HepG2 (cell line): ENCODE measurements around the gene COG1. TPM values are rescaled to one million over a fixed set of nuclear protein-coding genes. Genes with fewer than 3 reads are reported as not detected.

ENCODE experiments used
- ARID2 ChIP-seq: sonication (generic); formaldehyde crosslinking; IDR thresholded peaks from 2 replicates; pipeline ENCODE4 v1.8.1; 2022; ENCODE audit warnings: mild to moderate bottlenecking, missing genetic modification reagents, borderline replicate concordance
- BORCS8-MEF2B ChIP-seq: sonication (generic); formaldehyde crosslinking; IDR thresholded peaks from 2 replicates; pipeline ENCODE4 v1.8.0; 2022; ENCODE audit warnings: mild to moderate bottlenecking, missing genetic modification reagents
- CEBPZ ChIP-seq: IDR thresholded peaks from 2 replicates; pipeline ENCODE4 v1.6.1; 2012; ENCODE audit warnings: low read length, improper control_type of control experiment
- CHCHD3 ChIP-seq: sonication (generic); formaldehyde crosslinking; IDR thresholded peaks from 2 replicates; pipeline ENCODE4 v1.8.0; 2022; ENCODE audit warnings: mild to moderate bottlenecking, missing genetic modification reagents, moderate library complexity
- FOXM1 ChIP-seq: sonication (generic); formaldehyde crosslinking; IDR thresholded peaks from 2 replicates; pipeline ENCODE4 v1.5.0; 2020; ENCODE audit warnings: missing genetic modification reagents
- GTF3A ChIP-seq: sonication (generic); formaldehyde crosslinking; conservative IDR thresholded peaks from 2 replicates; pipeline ENCODE4 v1.4.0; 2020; ENCODE audit warnings: mild to moderate bottlenecking, missing genetic modification reagents
- HNRNPUL1 ChIP-seq: fragments of 200-400 bp; formaldehyde crosslinking; IDR thresholded peaks from 2 replicates; pipeline ENCODE4 v1.6.1; 2017; ENCODE audit warnings: low read depth, mild to moderate bottlenecking, low read length, moderate library complexity
- LBX2 ChIP-seq: sonication (generic); formaldehyde crosslinking; IDR thresholded peaks from 2 replicates; pipeline ENCODE4 v1.5.0; 2020; ENCODE audit warnings: missing genetic modification reagents, mild to moderate bottlenecking, borderline replicate concordance
- LCORL ChIP-seq, 2 experiments: fragments of 450-650 bp in 1 of 2; sonication (generic) in 1 of 2; formaldehyde crosslinking in 1 of 2; IDR thresholded peaks; 2 replicates each; pipeline versions ENCODE4 v1.5.0 to v1.6.1; 2017 to 2020; ENCODE audit warnings: antibody characterized with exemption in 1 of 2, missing genetic modification reagents in 1 of 2
- MED1 ChIP-seq: sonication (generic); formaldehyde crosslinking; IDR thresholded peaks from 2 replicates; pipeline ENCODE4 v1.4.0; 2020; ENCODE audit warnings: missing genetic modification reagents
- MTERF4 ChIP-seq: sonication (generic); formaldehyde crosslinking; IDR thresholded peaks from 2 replicates; pipeline ENCODE4 v1.8.0; 2023; ENCODE audit warnings: mild to moderate bottlenecking, missing genetic modification reagents
- PCBP1 ChIP-seq: fragments of 200-400 bp; formaldehyde crosslinking; IDR thresholded peaks from 2 replicates; pipeline ENCODE4 v1.6.1; 2017; ENCODE audit warnings: mild to moderate bottlenecking, low read depth, low read length, borderline replicate concordance
- PPARG ChIP-seq: conservative IDR thresholded peaks from 2 replicates; pipeline ENCODE4 v1.6.1; 2016; ENCODE audit warnings: missing biosample characterization, missing genetic modification reagents
- SRF ChIP-seq: IDR thresholded peaks from 2 replicates; pipeline ENCODE4 v1.6.1; 2011; ENCODE audit warnings: mild to moderate bottlenecking, low read depth, low read length, moderate library complexity
- THAP7 ChIP-seq: sonication (generic); formaldehyde crosslinking; IDR thresholded peaks from 2 replicates; pipeline ENCODE4 v1.8.1; 2023; ENCODE audit warnings: mild to moderate bottlenecking, missing genetic modification reagents
- ZMYM4 ChIP-seq: sonication (generic); formaldehyde crosslinking; IDR thresholded peaks from 2 replicates; pipeline ENCODE4 v1.8.1; 2023; ENCODE audit warnings: mild to moderate bottlenecking, missing genetic modification reagents
- ZNF205 ChIP-seq: IDR thresholded peaks from 2 replicates; pipeline ENCODE4 v1.6.1; 2018; ENCODE audit warnings: missing biosample characterization, missing genetic modification reagents
- ZNF224 ChIP-seq: sonication (generic); formaldehyde crosslinking; IDR thresholded peaks from 2 replicates; pipeline ENCODE4 v1.5.0; 2020; ENCODE audit warnings: mild to moderate bottlenecking, missing genetic modification reagents
- ZNF253 ChIP-seq: sonication (generic); formaldehyde crosslinking; IDR thresholded peaks from 2 replicates; pipeline ENCODE4 v1.8.0; 2022; ENCODE audit warnings: mild to moderate bottlenecking, missing genetic modification reagents, borderline replicate concordance
- ZNF772 ChIP-seq: sonication (generic); formaldehyde crosslinking; IDR thresholded peaks from 2 replicates; pipeline ENCODE4 v1.5.0; 2020; ENCODE audit warnings: mild to moderate bottlenecking, missing genetic modification reagents
- ZNF879 ChIP-seq: sonication (generic); formaldehyde crosslinking; IDR thresholded peaks from 2 replicates; pipeline ENCODE4 v1.8.1; 2023; ENCODE audit warnings: missing genetic modification reagents
- ZSCAN25 ChIP-seq: sonication (generic); formaldehyde crosslinking; IDR thresholded peaks from 2 replicates; pipeline ENCODE4 v1.8.0; 2022; ENCODE audit warnings: mild to moderate bottlenecking, missing genetic modification reagents
- ZSCAN5A ChIP-seq: sonication (generic); formaldehyde crosslinking; IDR thresholded peaks from 2 replicates; pipeline ENCODE4 v1.8.0; 2022; ENCODE audit warnings: mild to moderate bottlenecking, missing genetic modification reagents, borderline replicate concordance
- polyA plus RNA-seq, 8 experiments: library from polyadenylated mRNA; depleted of rRNA in 3 of 8; stranded (reverse) in 7 of 8; unstranded in 1 of 8; fragments of >200 nt; fragmentation: Illumina TruSeq in 4 of 8; extraction: Trizol in 4 of 8; gene quantifications; 2 replicates each; pipeline versions ENCODE4 v1.2.1 to v1.2.3, GENCODE V29; 2011 to 2016; ENCODE audit warnings: low read depth in 4 of 8, missing spikeins in 1 of 8, mixed read lengths in 1 of 8; ENCODE audit not compliant: insufficient read depth in 1 of 8
- total RNA-seq, 5 experiments: library from RNA; depleted of rRNA; stranded (reverse); fragments of >200 nt; fragmentation: Illumina TruSeq; extraction: Trizol; gene quantifications; 2 replicates each; pipeline ENCODE4 v1.2.3, GENCODE V29; 2016; ENCODE audit warnings: low read depth in 1 of 5

The COG1 gene
- total and polyA plus RNA-seq, 2 of the 13 experiments (the other 11 are each of a cell fraction or from before 2014, with no cell fraction given), result 36.6 to 39.7 TPM

GRCh38 chr17:73231841-73232586 lies 39.2 kb downstream of the COG1 start (continued):
- TF ChIP-seq PCBP1, result no peak
- no peak for TF ChIP-seq CEBPZ
- TF ChIP-seq ZMYM4 (CRISPR knock-in tag), result peak; percentile 73
- TF ChIP-seq ZNF253, result no peak
- TF ChIP-seq ZNF879, result no peak
- TF ChIP-seq PPARG (CRISPR knock-in tag), result peak; percentile 63
- TF ChIP-seq ZSCAN5A (CRISPR knock-in tag), result no peak; the same call in 1 of the 2 replicates
- TF ChIP-seq ZNF205 (CRISPR knock-in tag), result peak; percentile 75; the same call in 1 of the 2 replicates
- TF ChIP-seq ZNF772 (CRISPR knock-in tag), result peak; percentile 43; the same call in 1 of the 2 replicates
- TF ChIP-seq FOXM1, result no peak
- peak; percentile 86 for TF ChIP-seq ZSCAN25 (CRISPR knock-in tag)
- TF ChIP-seq MTERF4, result no peak
- peak; percentile 55; the same call in 1 of the 2 replicates for TF ChIP-seq HNRNPUL1
- no peak for TF ChIP-seq SRF
- no peak for TF ChIP-seq LCORL (IDR thresholded peaks at IDR 0.05)
- TF ChIP-seq LCORL (CRISPR knock-in tag; IDR thresholded peaks at IDR 0.05), result peak; percentile 68
- TF ChIP-seq LBX2 (CRISPR knock-in tag), result peak; percentile 50; the same call in 1 of the 2 replicates
- peak; percentile 31; the same call in 1 of the 2 replicates for TF ChIP-seq ARID2
- no peak for TF ChIP-seq ZNF224 (CRISPR knock-in tag)
- peak; percentile 86 for TF ChIP-seq MED1 (CRISPR knock-in tag)
- TF ChIP-seq GTF3A (CRISPR knock-in tag), result no peak
- peak; percentile 42; the same call in 1 of the 2 replicates for TF ChIP-seq THAP7 (CRISPR knock-in tag)
- TF ChIP-seq BORCS8-MEF2B (CRISPR knock-in tag), result 0 out of 2 replicates have a peak, but pooled peaks have one; percentile 26
- no peak for TF ChIP-seq CHCHD3
